ENCODE measurements around the gene FRMD4A.

The FRMD4A gene

GRCh38 chr10:14004536-14004935 lies 326.2 kb downstream of the FRMD4A start:
- no peak for DNase-seq

- no peak for DNase-seq
These were observed 327.1 kb downstream of the FRMD4A start for GRCh38 chr10:14003517-14004184.

GRCh38 chr10:14001298-14002040 lies 329.3 kb downstream of the FRMD4A start:
- DNase-seq: peak; percentile 74 to 78

GRCh38 chr10:13998163-13998835 lies 332.4 kb downstream of the FRMD4A start:
- DNase-seq: no peak

GRCh38 chr10:13997650-13998049 lies 333.1 kb downstream of the FRMD4A start:
- DNase-seq: no peak

GRCh38 chr10:13994932-13995331 lies 335.8 kb downstream of the FRMD4A start:
- no peak for DNase-seq

- peak; percentile 15 to 16 for DNase-seq
These were observed 337.0 kb downstream of the FRMD4A start for GRCh38 chr10:13993673-13994089.

GRCh38 chr10:13993169-13993568 lies 337.6 kb downstream of the FRMD4A start:
- no peak for DNase-seq

GRCh38 chr10:13991353-13991752 lies 339.4 kb downstream of the FRMD4A start:
- DNase-seq: no peak

GRCh38 chr10:13990946-13991345 lies 339.8 kb downstream of the FRMD4A start:
- DNase-seq: no peak

- no peak for DNase-seq
These were observed 340.3 kb downstream of the FRMD4A start for GRCh38 chr10:13990392-13990805.

GRCh38 chr10:13989616-13990015 lies 341.1 kb downstream of the FRMD4A start:
- no peak for DNase-seq

GRCh38 chr10:13987446-13987845 lies 343.3 kb downstream of the FRMD4A start:
- no peak for DNase-seq

- DNase-seq: no peak
These were observed 346.0 kb downstream of the FRMD4A start for GRCh38 chr10:13984647-13985155.

GRCh38 chr10:13983035-13983434 lies 347.7 kb downstream of the FRMD4A start:
- DNase-seq: peak in 1 of 2 experiments; percentile 11

GRCh38 chr10:13978533-13979115 lies 352.1 kb downstream of the FRMD4A start:
- no peak for DNase-seq

GRCh38 chr10:13977861-13978532 lies 352.7 kb downstream of the FRMD4A start:
- DNase-seq: no peak

GRCh38 chr10:13973742-13974141 lies 357.0 kb downstream of the FRMD4A start:
- DNase-seq: no peak

- no peak for DNase-seq
These were observed 358.1 kb downstream of the FRMD4A start for GRCh38 chr10:13972609-13973008.

GRCh38 chr10:13971601-13972475 lies 358.9 kb downstream of the FRMD4A start:
- no peak for DNase-seq

- no peak for DNase-seq
These were observed 359.8 kb downstream of the FRMD4A start for GRCh38 chr10:13970957-13971353.

Measured in NCI-H526 (cell line).